GM06990 (cell line): Measurements from ENCODE around the gene STAT3.
"Not testable (repeated sequence)": the region's sequence is repeated elsewhere in the genome, so short reads cannot be mapped to it uniquely, and the experiment has no call there.

Experiments
- DNase-seq: peaks from one replicate; pipeline ENCODE4 v3.0.0-alpha.2; 2011; ENCODE audit not compliant: insufficient read length; ENCODE audit errors: extremely low read depth
- H3K27me3 ChIP-seq: replicated peaks from 2 replicates; pipeline ENCODE4 v1.6.0; 2011; ENCODE audit warnings: low read length; ENCODE audit not compliant: control insufficient read depth, insufficient read depth
- H3K36me3 ChIP-seq: 2 replicates; pipeline ENCODE4 v1.5.1; 2011; ENCODE audit warnings: low read length; ENCODE audit not compliant: control insufficient read depth, insufficient read depth
- H3K4me3 ChIP-seq: replicated peaks from 2 replicates; pipeline ENCODE4 v1.5.1; 2011; ENCODE audit warnings: low read depth, mild to moderate bottlenecking, control low read depth, low read length
- TF ChIP-seq, protein P1 (sequence below): IDR thresholded peaks from 2 replicates; pipeline ENCODE4 v1.5.1; 2011; ENCODE audit warnings: low read length, control low read depth, mild to moderate bottlenecking, inconsistent platforms; ENCODE audit not compliant: insufficient read depth, poor library complexity, severe bottlenecking

Gene STAT3

GRCh38 chr17:42309142-42309541 lies 79.1 kb downstream of the STAT3 start:
- DNase-seq, result no peak
- H3K4me3 ChIP-seq, result no peak overlapping the region
- H3K36me3 ChIP-seq, result peaks cover 34% of the 10 kb centered on the region
- TF ChIP-seq, protein P1, sequence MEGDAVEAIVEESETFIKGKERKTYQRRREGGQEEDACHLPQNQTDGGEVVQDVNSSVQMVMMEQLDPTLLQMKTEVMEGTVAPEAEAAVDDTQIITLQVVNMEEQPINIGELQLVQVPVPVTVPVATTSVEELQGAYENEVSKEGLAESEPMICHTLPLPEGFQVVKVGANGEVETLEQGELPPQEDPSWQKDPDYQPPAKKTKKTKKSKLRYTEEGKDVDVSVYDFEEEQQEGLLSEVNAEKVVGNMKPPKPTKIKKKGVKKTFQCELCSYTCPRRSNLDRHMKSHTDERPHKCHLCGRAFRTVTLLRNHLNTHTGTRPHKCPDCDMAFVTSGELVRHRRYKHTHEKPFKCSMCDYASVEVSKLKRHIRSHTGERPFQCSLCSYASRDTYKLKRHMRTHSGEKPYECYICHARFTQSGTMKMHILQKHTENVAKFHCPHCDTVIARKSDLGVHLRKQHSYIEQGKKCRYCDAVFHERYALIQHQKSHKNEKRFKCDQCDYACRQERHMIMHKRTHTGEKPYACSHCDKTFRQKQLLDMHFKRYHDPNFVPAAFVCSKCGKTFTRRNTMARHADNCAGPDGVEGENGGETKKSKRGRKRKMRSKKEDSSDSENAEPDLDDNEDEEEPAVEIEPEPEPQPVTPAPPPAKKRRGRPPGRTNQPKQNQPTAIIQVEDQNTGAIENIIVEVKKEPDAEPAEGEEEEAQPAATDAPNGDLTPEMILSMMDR, result no peak
- no peaks in the 10 kb centered on the region for H3K27me3 ChIP-seq

- TF ChIP-seq, protein P1, result no peak
- no peak overlapping the region for H3K4me3 ChIP-seq
- peaks cover 34% of the 10 kb centered on the region for H3K36me3 ChIP-seq
- no peak for DNase-seq
- no peaks in the 10 kb centered on the region for H3K27me3 ChIP-seq
These were observed 79.8 kb downstream of the STAT3 start for GRCh38 chr17:42308446-42308845.

DNA sequence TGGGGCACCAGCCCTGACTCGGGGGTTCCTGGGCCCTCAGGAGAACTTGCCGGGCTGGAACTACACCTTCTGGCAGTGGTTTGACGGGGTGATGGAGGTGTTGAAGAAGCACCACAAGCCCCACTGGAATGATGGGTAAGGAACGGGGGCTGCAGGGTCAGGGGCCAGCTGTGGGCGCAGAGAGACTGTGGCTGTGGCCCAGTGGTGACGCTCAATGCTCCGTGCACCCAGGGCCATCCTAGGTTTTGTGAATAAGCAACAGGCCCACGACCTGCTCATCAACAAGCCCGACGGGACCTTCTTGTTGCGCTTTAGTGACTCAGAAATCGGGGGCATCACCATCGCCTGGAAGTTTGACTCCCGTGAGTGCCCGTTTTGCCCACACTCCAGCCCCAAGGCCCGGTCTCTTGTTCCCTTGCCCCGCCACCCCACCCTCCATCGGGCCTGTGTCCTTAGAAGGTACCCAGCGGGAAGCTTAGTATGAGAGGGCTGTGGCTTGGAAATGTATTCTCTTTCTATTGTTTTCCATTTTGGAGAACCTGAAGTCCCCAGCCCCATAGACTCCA lies 80.8 kb downstream of the STAT3 start:
- Histone ChIP-seq H3K36me3 (peaks cover 37% of the 10 kb centered on the region), H3K27me3 (no peaks in the 10 kb centered on the region), H3K4me3 (no peak overlapping the region)
- DNase-seq, result no peak
- TF ChIP-seq, protein P1, result no peak

DNA sequence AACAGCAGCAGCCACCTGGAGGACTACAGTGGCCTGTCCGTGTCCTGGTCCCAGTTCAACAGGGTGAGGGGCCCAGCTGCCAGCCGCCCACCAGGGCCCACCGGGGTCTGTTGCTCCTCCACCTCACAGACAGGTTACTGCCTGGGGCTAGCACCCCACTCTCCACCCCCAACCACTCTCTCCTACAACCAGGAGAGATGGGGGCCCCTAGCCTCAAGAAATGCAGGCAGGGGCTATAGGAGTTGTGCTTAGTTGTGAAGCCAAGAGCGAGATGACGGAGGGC lies 81.9 kb downstream of the STAT3 start:
- TF ChIP-seq, protein P1, result no peak
- DNase-seq, result no peak
- Histone ChIP-seq H3K36me3 (peaks cover 41% of the 10 kb centered on the region), H3K27me3 (no peaks in the 10 kb centered on the region), H3K4me3 (no peak overlapping the region)

- H3K36me3 ChIP-seq, result peaks cover 45% of the 10 kb centered on the region
- TF ChIP-seq, protein P1, result no peak
- H3K27me3 ChIP-seq, result no peaks in the 10 kb centered on the region
- H3K4me3 ChIP-seq, result no peak overlapping the region
- no peak for DNase-seq
These were observed 82.5 kb downstream of the STAT3 start for GRCh38 chr17:42305543-42306384.

DNA sequence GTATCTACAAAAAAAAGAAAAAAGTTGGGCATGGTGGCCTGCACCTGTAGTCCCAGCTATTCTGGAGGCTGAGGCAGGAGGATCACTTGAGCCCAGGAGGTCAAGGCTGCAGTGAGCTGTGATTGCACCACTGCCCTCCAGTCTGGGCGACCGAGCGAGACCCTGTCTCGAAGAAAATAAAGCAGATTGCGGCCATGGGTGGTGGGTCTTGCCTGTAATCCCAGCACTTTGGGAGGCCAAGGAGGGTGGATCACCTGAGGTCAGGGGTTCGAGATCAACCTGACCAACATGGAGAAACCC lies 83.3 kb downstream of the STAT3 start:
- DNase-seq, H3K27me3 ChIP-seq, H3K4me3 ChIP-seq: not testable (repeated sequence)
- peaks cover 43% of the 10 kb centered on the region for H3K36me3 ChIP-seq
